Activated T-helper 17 cell treated with anti-CD3 and anti-CD28 coated beads, Interleukin-2, amount 50 U/mL, for 72 hours (primary cell): ENCODE measurements around the gene PLEKHA7. TPM values are rescaled to one million over a fixed set of nuclear protein-coding genes. Genes with fewer than 3 reads are reported as not detected.

Experiments
- ATAC-seq: fragments of 150-1000 bp; cut with Tn5 transposase; replicated peaks from 2 replicates; pipeline ENCODE4 v1.10.0; 2021; ENCODE audit warnings: mild to moderate bottlenecking, moderate library complexity
- H3K27ac Mint-ChIP-seq: one replicate; pipeline ENCODE4 v1.8.0; 2022; ENCODE audit warnings: mixed read lengths
- H3K27me3 Mint-ChIP-seq: one replicate; pipeline ENCODE4 v1.8.0; 2022; ENCODE audit warnings: mixed read lengths
- H3K36me3 Mint-ChIP-seq: one replicate; pipeline ENCODE4 v1.8.0; 2022; ENCODE audit warnings: low read depth, mild to moderate bottlenecking, mixed read lengths
- H3K4me1 Mint-ChIP-seq: one replicate; pipeline ENCODE4 v1.8.0; 2022; ENCODE audit warnings: mixed read lengths
- H3K4me3 Mint-ChIP-seq: one replicate; pipeline ENCODE4 v1.8.0; 2022; ENCODE audit warnings: mild to moderate bottlenecking, mixed read lengths
- H3K9me3 Mint-ChIP-seq: one replicate; pipeline ENCODE4 v1.8.0; 2022; ENCODE audit warnings: mixed read lengths
- total RNA-seq, 2 donors: library from RNA; stranded (reverse); gene quantifications; one replicate each; pipeline ENCODE4 v1.2.3, GENCODE V29; 2022

PLEKHA7 gene
- total RNA-seq, 2 donors from 2014 or later: 2.7 to 35.2 TPM

- ATAC-seq: no peak
- Mint-ChIP-seq H3K27ac (no peak overlapping the region), H3K9me3 (no peaks in the 10 kb centered on the region), H3K36me3 (no peaks in the 10 kb centered on the region), H3K4me3 (no peak overlapping the region), H3K4me1 (peaks cover 4% of the 10 kb centered on the region), H3K27me3 (no peaks in the 10 kb centered on the region)
Observed at GRCh38 chr11:16776711-16777612, 237.3 kb downstream of the PLEKHA7 start.

- no peak overlapping the region for H3K27ac Mint-ChIP-seq
- no peaks in the 10 kb centered on the region for H3K9me3 Mint-ChIP-seq
- no peaks in the 10 kb centered on the region for H3K36me3 Mint-ChIP-seq
- peaks cover 3% of the 10 kb centered on the region for H3K4me1 Mint-ChIP-seq
- no peak for ATAC-seq
- H3K4me3 Mint-ChIP-seq: no peak overlapping the region
- no peaks in the 10 kb centered on the region for H3K27me3 Mint-ChIP-seq
Observed at GRCh38 chr11:16775614-16776283, 238.5 kb downstream of the PLEKHA7 start.

GRCh38 chr11:16774936-16775613 is 239.1 kb downstream of the PLEKHA7 start:
- Mint-ChIP-seq H3K27ac (no peak overlapping the region), H3K4me3 (no peak overlapping the region), H3K9me3 (no peaks in the 10 kb centered on the region), H3K27me3 (no peaks in the 10 kb centered on the region), H3K36me3 (no peaks in the 10 kb centered on the region), H3K4me1 (no peaks in the 10 kb centered on the region)
- no peak for ATAC-seq

- H3K4me3 Mint-ChIP-seq: no peak overlapping the region
- no peaks in the 10 kb centered on the region for H3K9me3 Mint-ChIP-seq
- ATAC-seq: no peak
- H3K27me3 Mint-ChIP-seq: no peaks in the 10 kb centered on the region
- H3K4me1 Mint-ChIP-seq: no peaks in the 10 kb centered on the region
- H3K27ac Mint-ChIP-seq: no peak overlapping the region
- H3K36me3 Mint-ChIP-seq: no peaks in the 10 kb centered on the region
Observed at GRCh38 chr11:16773981-16774935, 240.0 kb downstream of the PLEKHA7 start.

GRCh38 chr11:16772141-16772512 is 242.1 kb downstream of the PLEKHA7 start:
- no peaks in the 10 kb centered on the region for H3K4me1 Mint-ChIP-seq
- no peaks in the 10 kb centered on the region for H3K9me3 Mint-ChIP-seq
- H3K36me3 Mint-ChIP-seq: no peaks in the 10 kb centered on the region
- ATAC-seq: no peak
- no peak overlapping the region for H3K27ac Mint-ChIP-seq
- H3K4me3 Mint-ChIP-seq: no peak overlapping the region
- H3K27me3 Mint-ChIP-seq: no peaks in the 10 kb centered on the region

GRCh38 chr11:16771350-16772140 is 242.7 kb downstream of the PLEKHA7 start:
- H3K36me3 Mint-ChIP-seq: no peaks in the 10 kb centered on the region
- no peak overlapping the region for H3K27ac Mint-ChIP-seq
- ATAC-seq: peak; percentile 77
- H3K9me3 Mint-ChIP-seq: no peaks in the 10 kb centered on the region
- no peaks in the 10 kb centered on the region for H3K4me1 Mint-ChIP-seq
- H3K4me3 Mint-ChIP-seq: no peak overlapping the region
- no peaks in the 10 kb centered on the region for H3K27me3 Mint-ChIP-seq

- no peaks in the 10 kb centered on the region for H3K9me3 Mint-ChIP-seq
- no peaks in the 10 kb centered on the region for H3K4me1 Mint-ChIP-seq
- no peaks in the 10 kb centered on the region for H3K27me3 Mint-ChIP-seq
- no peak overlapping the region for H3K4me3 Mint-ChIP-seq
- H3K36me3 Mint-ChIP-seq: no peaks in the 10 kb centered on the region
- ATAC-seq: no peak
- H3K27ac Mint-ChIP-seq: no peak overlapping the region
Observed at GRCh38 chr11:16770016-16770415, 244.2 kb downstream of the PLEKHA7 start.

- H3K27me3 Mint-ChIP-seq: no peaks in the 10 kb centered on the region
- H3K4me1 Mint-ChIP-seq: no peaks in the 10 kb centered on the region
- no peak overlapping the region for H3K4me3 Mint-ChIP-seq
Observed at GRCh38 chr11:16769386-16769785, 244.8 kb downstream of the PLEKHA7 start.

GRCh38 chr11:16767957-16768356 is 246.3 kb downstream of the PLEKHA7 start:
- Mint-ChIP-seq H3K9me3 (no peaks in the 10 kb centered on the region), H3K4me3 (no peak overlapping the region), H3K27ac (no peak overlapping the region), H3K36me3 (no peaks in the 10 kb centered on the region), H3K27me3 (no peaks in the 10 kb centered on the region), H3K4me1 (no peaks in the 10 kb centered on the region)
- no peak for ATAC-seq

More at GRCh38 chr11:16769386-16769785, 244.8 kb downstream of the PLEKHA7 start:
- no peak for ATAC-seq
- Mint-ChIP-seq H3K36me3 (no peaks in the 10 kb centered on the region), H3K27ac (no peak overlapping the region), H3K9me3 (no peaks in the 10 kb centered on the region)

- no peaks in the 10 kb centered on the region for H3K4me1 Mint-ChIP-seq
- H3K36me3 Mint-ChIP-seq: no peaks in the 10 kb centered on the region
- H3K9me3 Mint-ChIP-seq: no peaks in the 10 kb centered on the region
- H3K27ac Mint-ChIP-seq: no peak overlapping the region
- no peaks in the 10 kb centered on the region for H3K27me3 Mint-ChIP-seq
- no peak overlapping the region for H3K4me3 Mint-ChIP-seq
- ATAC-seq: no peak
Observed at GRCh38 chr11:16767137-16767536, 247.1 kb downstream of the PLEKHA7 start.

GRCh38 chr11:16764888-16765287 is 249.3 kb downstream of the PLEKHA7 start:
- H3K27ac Mint-ChIP-seq: no peak overlapping the region
- H3K9me3 Mint-ChIP-seq: no peaks in the 10 kb centered on the region
- no peaks in the 10 kb centered on the region for H3K36me3 Mint-ChIP-seq
- ATAC-seq: no peak
- no peaks in the 10 kb centered on the region for H3K27me3 Mint-ChIP-seq
- H3K4me3 Mint-ChIP-seq: no peak overlapping the region
- peaks cover 3% of the 10 kb centered on the region for H3K4me1 Mint-ChIP-seq

- peaks cover 6% of the 10 kb centered on the region for H3K36me3 Mint-ChIP-seq
- ATAC-seq: no peak
- no peaks in the 10 kb centered on the region for H3K27me3 Mint-ChIP-seq
- no peak overlapping the region for H3K4me3 Mint-ChIP-seq
- H3K4me1 Mint-ChIP-seq: peaks cover 13% of the 10 kb centered on the region
- H3K9me3 Mint-ChIP-seq: no peaks in the 10 kb centered on the region
- no peak overlapping the region for H3K27ac Mint-ChIP-seq
Observed at GRCh38 chr11:16763746-16764145, 250.5 kb downstream of the PLEKHA7 start.

GRCh38 chr11:16759857-16760508 is 254.2 kb downstream of the PLEKHA7 start:
- Mint-ChIP-seq H3K27me3 (no peaks in the 10 kb centered on the region), H3K4me3 (peak overlapping the region; percentile 8), H3K4me1 (peaks cover 14% of the 10 kb centered on the region), H3K36me3 (peaks cover 43% of the 10 kb centered on the region), H3K9me3 (no peaks in the 10 kb centered on the region), H3K27ac (peak overlapping the region; percentile 22)
- ATAC-seq: peak; percentile 65
